GM23338 (cell line): ENCODE results near the gene TIMM10B. TPM values are rescaled to one million over a fixed set of nuclear protein-coding genes. Genes with fewer than 3 reads are reported as not detected.

Source experiments
- ATAC-seq: fragments of 200-7000 bp; cut with Tn5 transposase; 3 replicates; pipeline ENCODE4 v1.9.1; 2020
- DNase-seq: peaks from one replicate; pipeline ENCODE4 v3.0.0-alpha.2; 2015; ENCODE audit warnings: low spot score
- H2AFZ ChIP-seq: fragments of 200-600 bp; sonication (generic); 2 replicates; pipeline ENCODE4 v1.8.0; 2016; ENCODE audit warnings: antibody characterized with exemption, mild to moderate bottlenecking, moderate library complexity
- H3F3A ChIP-seq: fragments of 200-600 bp; sonication (generic); replicated peaks from 2 replicates; pipeline ENCODE4 v1.8.0; 2017; ENCODE audit warnings: antibody characterized with exemption, mixed run types, low read depth
- H3K27ac ChIP-seq: fragments of 200-600 bp; sonication (generic); 2 replicates; pipeline ENCODE4 v1.6.1; 2016; ENCODE audit warnings: low read depth
- H3K27me3 ChIP-seq: fragments of 200-600 bp; sonication (generic); 2 replicates; pipeline ENCODE4 v1.8.0; 2016; ENCODE audit warnings: mild to moderate bottlenecking, mixed run types, moderate library complexity; ENCODE audit not compliant: insufficient read depth
- H3K36me3 ChIP-seq: fragments of 200-600 bp; sonication (generic); 2 replicates; pipeline ENCODE4 v1.8.0; 2016; ENCODE audit warnings: mild to moderate bottlenecking; ENCODE audit not compliant: insufficient read depth
- H3K4me1 ChIP-seq: fragments of 200-600 bp; sonication (generic); 2 replicates; pipeline ENCODE4 v1.8.0; 2016; ENCODE audit warnings: mild to moderate bottlenecking, moderate library complexity; ENCODE audit not compliant: insufficient read depth
- H3K4me2 ChIP-seq: fragments of 200-600 bp; sonication (generic); 2 replicates; pipeline ENCODE4 v1.7.1; 2017; ENCODE audit warnings: mixed run types
- H3K4me3 ChIP-seq: fragments of 200-600 bp; sonication (generic); 2 replicates; pipeline ENCODE4 v1.6.1; 2016; ENCODE audit warnings: mixed run types
- H3K79me2 ChIP-seq: fragments of 200-600 bp; sonication (generic); replicated peaks from 2 replicates; pipeline ENCODE4 v1.8.0; 2017; ENCODE audit warnings: mild to moderate bottlenecking; ENCODE audit not compliant: insufficient read depth
- H3K9me2 ChIP-seq: fragments of 200-600 bp; sonication (generic); 2 replicates; pipeline ENCODE4 v1.8.0; 2017; ENCODE audit not compliant: insufficient read depth
- H4K20me1 ChIP-seq: fragments of 200-600 bp; sonication (generic); replicated peaks from 2 replicates; pipeline ENCODE4 v1.8.0; 2017; ENCODE audit warnings: mild to moderate bottlenecking; ENCODE audit not compliant: insufficient read depth
- H3K27ac Mint-ChIP-seq: 2 replicates; pipeline ENCODE4 v1.8.0; 2020; ENCODE audit warnings: inconsistent platforms, mild to moderate bottlenecking, moderate library complexity, mixed read lengths
- H3K27me3 Mint-ChIP-seq: 3 replicates; pipeline ENCODE4 v1.8.0; 2022; ENCODE audit warnings: low read depth, mild to moderate bottlenecking, moderate library complexity, mixed read lengths, inconsistent platforms; ENCODE audit not compliant: insufficient read depth, poor library complexity
- H3K36me3 Mint-ChIP-seq: 3 replicates; pipeline ENCODE4 v1.8.0; 2021; ENCODE audit warnings: low read depth, mild to moderate bottlenecking, inconsistent platforms, moderate library complexity, mixed read lengths
- H3K4me1 Mint-ChIP-seq: 3 replicates; pipeline ENCODE4 v1.8.0; 2020; ENCODE audit warnings: mild to moderate bottlenecking, inconsistent platforms, mixed read lengths
- H3K4me3 Mint-ChIP-seq: 3 replicates; pipeline ENCODE4 v1.8.0; 2021; ENCODE audit warnings: moderate library complexity, mild to moderate bottlenecking, inconsistent platforms, mixed read lengths
- H3K9me3 Mint-ChIP-seq: 3 replicates; pipeline ENCODE4 v1.8.0; 2020; ENCODE audit warnings: moderate library complexity, mild to moderate bottlenecking, inconsistent platforms, mixed read lengths
- CREB1 ChIP-seq: fragments of 250-450 bp; sonication (Bioruptor Pico); IDR thresholded peaks from 2 replicates; pipeline ENCODE4 v1.5.0; 2020; ENCODE audit warnings: low read depth, mild to moderate bottlenecking, moderate library complexity
- CTCF ChIP-seq, 2 experiments: fragments of 200-600 bp in 1 of 2; sonication (generic) in 1 of 2; conservative IDR thresholded peaks; 2 replicates each; pipeline versions ENCODE4 v1.5.1 to v1.6.1; 2016 to 2017; ENCODE audit warnings: antibody characterized with exemption in 2 of 2, low read depth in 2 of 2, mild to moderate bottlenecking in 2 of 2, moderate library complexity in 1 of 2
- ETS1 ChIP-seq: IDR thresholded peaks from 2 replicates; pipeline ENCODE4 v1.6.1; 2016; ENCODE audit warnings: antibody characterized with exemption
- EZH2 ChIP-seq: fragments of 200-600 bp; sonication (generic); IDR thresholded peaks from one replicate; pipeline ENCODE4 v1.8.0; 2017; ENCODE audit warnings: antibody characterized with exemption, mild to moderate bottlenecking, low read depth; ENCODE audit not compliant: unreplicated experiment
- EZH2phosphoT487 ChIP-seq: fragments of 200-600 bp; sonication (generic); IDR thresholded peaks from one replicate; pipeline ENCODE4 v1.8.1; 2018; ENCODE audit warnings: antibody characterized with exemption; ENCODE audit not compliant: unreplicated experiment
- JUNB ChIP-seq: IDR thresholded peaks from one replicate; pipeline ENCODE4 v1.6.1; 2016; ENCODE audit warnings: antibody characterized with exemption; ENCODE audit not compliant: unreplicated experiment
- NANOG ChIP-seq: IDR thresholded peaks from 2 replicates; pipeline ENCODE4 v1.6.1; 2016; ENCODE audit warnings: antibody characterized with exemption, borderline replicate concordance
- POLR2AphosphoS5 ChIP-seq: IDR thresholded peaks from 2 replicates; pipeline ENCODE4 v1.6.1; 2016; ENCODE audit warnings: antibody characterized with exemption, low read depth
- REST ChIP-seq: IDR thresholded peaks from one replicate; pipeline ENCODE4 v1.6.1; 2018; ENCODE audit warnings: antibody characterized with exemption; ENCODE audit not compliant: unreplicated experiment
- STAT1 ChIP-seq: IDR thresholded peaks from one replicate; pipeline ENCODE4 v1.6.1; 2016; ENCODE audit warnings: antibody characterized with exemption; ENCODE audit not compliant: unreplicated experiment
- ZNF114 ChIP-seq: fragments of 250-450 bp; sonication (Bioruptor Pico); IDR thresholded peaks from 2 replicates; pipeline ENCODE4 v1.5.0; 2020; ENCODE audit warnings: mild to moderate bottlenecking, moderate library complexity
- ZNF331 ChIP-seq: fragments of 250-450 bp; sonication (Bioruptor Pico); IDR thresholded peaks from 2 replicates; pipeline ENCODE4 v1.5.0; 2020; ENCODE audit warnings: low read depth, mild to moderate bottlenecking, moderate library complexity
- polyA plus RNA-seq: library from polyadenylated mRNA; unstranded; fragments of >200 nt; fragmentation: Nextera tagmentation; extraction: Ambion mirVana; gene quantifications from 2 replicates; pipeline ENCODE4 v1.2.1, GENCODE V29; 2016
- total RNA-seq: library from RNA; depleted of rRNA; stranded (reverse); fragments of >200 nt; shearing (Covaris generic); gene quantifications from 2 replicates; pipeline ENCODE4 v1.2.3, GENCODE V29; 2014

The TIMM10B gene
- total and polyA plus RNA-seq, 2 experiments from 2014 or later: 30.8 to 54.2 TPM

GRCh38 chr11:6472934-6473333 is 8.4 kb upstream of the TIMM10B start (continued):
- no peak for TF ChIP-seq CTCF (conservative IDR thresholded peaks at IDR 0.05; ENCODE audit: low read depth in 2 of 2)
- no peak for TF ChIP-seq NANOG
- no peak for TF ChIP-seq POLR2AphosphoS5
- TF ChIP-seq STAT1: no peak

- peak within 1 kb of the TSS; percentile 89 for H3K4me2 ChIP-seq
- peak within 1 kb of the TSS; percentile 99 for H2AFZ ChIP-seq
- H3K27ac Mint-ChIP-seq: peak within 1 kb of the TSS; percentile 94
- TF ChIP-seq EZH2: no peak
- no peak for TF ChIP-seq NANOG
- TF ChIP-seq ETS1: 0 out of 2 replicates have a peak, but pooled peaks have one; percentile 14
- TF ChIP-seq ZNF114 (CRISPR knock-in tag): no peak
- peak; percentile 26 to 35 for TF ChIP-seq CTCF (conservative IDR thresholded peaks at IDR 0.05; ENCODE audit: low read depth in 2 of 2)
- peak; percentile 54 for TF ChIP-seq POLR2AphosphoS5
- TF ChIP-seq JUNB: no peak
- no peak for TF ChIP-seq REST
- no peak for TF ChIP-seq ZNF331 (CRISPR knock-in tag)
- no peak for TF ChIP-seq EZH2phosphoT487
- no peak for TF ChIP-seq CREB1 (CRISPR knock-in tag)
- no peak for TF ChIP-seq STAT1
These were observed 7.6 kb upstream of the TIMM10B start, which contains the start of gene TRIM3 for GRCh38 chr11:6473451-6474412. Gene TRIM3, minus strand, starts transcription at chr11:6473941. Its CDS starts 8,246 bp downstream, at chr11:6465695.

More at GRCh38 chr11:6473451-6474412, 7.6 kb upstream of the TIMM10B start, which contains the start of gene TRIM3:
- no peaks in the 10 kb centered on the region for H3K27me3 ChIP-seq
- H3K9me3 Mint-ChIP-seq: no peaks in the 10 kb centered on the region
- peaks cover 31% of the 10 kb centered on the region for H3K4me1 Mint-ChIP-seq
- peaks cover 24% of the 10 kb centered on the region for H3K36me3 Mint-ChIP-seq
- H3K27ac ChIP-seq: peak within 1 kb of the TSS; percentile 91
- H3K36me3 ChIP-seq: peaks cover 4% of the 10 kb centered on the region; the same call in 1 of the 2 replicates
- peaks cover 13% of the 10 kb centered on the region for H3K27me3 Mint-ChIP-seq
- H3K4me1 ChIP-seq: peaks cover 23% of the 10 kb centered on the region
- DNase-seq (peak; percentile 89), ATAC-seq (peak; percentile 65)
- 0 out of 2 replicates have a peak, but pooled peaks cover 13% of the 10 kb centered on the region for H3F3A ChIP-seq
- peaks cover 2% of the 10 kb centered on the region for H4K20me1 ChIP-seq
- peak within 1 kb of the TSS; percentile 93 for H3K4me3 ChIP-seq
- H3K4me3 Mint-ChIP-seq: peak within 1 kb of the TSS; percentile 88
- no peaks in the 10 kb centered on the region for H3K79me2 ChIP-seq
- H3K9me2 ChIP-seq: no peaks in the 10 kb centered on the region
